Immature natural killer cell (primary cell): ENCODE measurements around the gene PDE6D. TPM values are rescaled to one million over a fixed set of nuclear protein-coding genes. Genes with fewer than 3 reads are reported as not detected.

Source experiments
- DNase-seq, 3 donors: peaks; one replicate each; pipeline ENCODE4 v3.0.0; 2022; ENCODE audit warnings: mixed read lengths in 1 of 3
- H3K27ac Mint-ChIP-seq, 6 donors: one replicate each; pipeline ENCODE4 v1.8.0; 2020; ENCODE audit warnings: mixed read lengths in 6 of 6, mild to moderate bottlenecking in 5 of 6, inconsistent platforms in 4 of 6, moderate library complexity in 3 of 6
- H3K27me3 Mint-ChIP-seq, 3 donors: one replicate each; pipeline ENCODE4 v1.8.0; 2020 to 2021; ENCODE audit warnings: low read depth in 3 of 3, mild to moderate bottlenecking in 3 of 3, mixed read lengths in 3 of 3, moderate library complexity in 3 of 3, inconsistent platforms in 1 of 3
- H3K36me3 Mint-ChIP-seq, 3 donors: one replicate each; pipeline ENCODE4 v1.8.0; 2020; ENCODE audit warnings: mixed read lengths in 3 of 3, inconsistent platforms in 2 of 3, mild to moderate bottlenecking in 2 of 3
- H3K4me1 Mint-ChIP-seq, 2 donors: one replicate each; pipeline ENCODE4 v1.8.0; 2020; ENCODE audit warnings: inconsistent platforms in 2 of 2, mild to moderate bottlenecking in 2 of 2, mixed read lengths in 2 of 2, moderate library complexity in 1 of 2
- H3K4me3 Mint-ChIP-seq, 5 donors: one replicate each; pipeline ENCODE4 v1.8.0; 2020; ENCODE audit warnings: mild to moderate bottlenecking in 5 of 5, mixed read lengths in 5 of 5, inconsistent platforms in 3 of 5, moderate library complexity in 3 of 5
- H3K9me3 Mint-ChIP-seq, 6 donors: one replicate each; pipeline ENCODE4 v1.8.0; 2020; ENCODE audit warnings: mild to moderate bottlenecking in 6 of 6, mixed read lengths in 6 of 6, inconsistent platforms in 4 of 6, moderate library complexity in 3 of 6
- polyA plus RNA-seq, 3 donors: library from polyadenylated mRNA; unstranded; fragments of 300-500 nt; fragmentation: Illumina TruSeq; gene quantifications; one replicate each; pipeline ENCODE4 v1.2.3, GENCODE V29; 2021

The PDE6D gene
- polyA plus RNA-seq, 3 donors from 2014 or later = 62.2 to 84.5 (median 72.6) TPM

DNA sequence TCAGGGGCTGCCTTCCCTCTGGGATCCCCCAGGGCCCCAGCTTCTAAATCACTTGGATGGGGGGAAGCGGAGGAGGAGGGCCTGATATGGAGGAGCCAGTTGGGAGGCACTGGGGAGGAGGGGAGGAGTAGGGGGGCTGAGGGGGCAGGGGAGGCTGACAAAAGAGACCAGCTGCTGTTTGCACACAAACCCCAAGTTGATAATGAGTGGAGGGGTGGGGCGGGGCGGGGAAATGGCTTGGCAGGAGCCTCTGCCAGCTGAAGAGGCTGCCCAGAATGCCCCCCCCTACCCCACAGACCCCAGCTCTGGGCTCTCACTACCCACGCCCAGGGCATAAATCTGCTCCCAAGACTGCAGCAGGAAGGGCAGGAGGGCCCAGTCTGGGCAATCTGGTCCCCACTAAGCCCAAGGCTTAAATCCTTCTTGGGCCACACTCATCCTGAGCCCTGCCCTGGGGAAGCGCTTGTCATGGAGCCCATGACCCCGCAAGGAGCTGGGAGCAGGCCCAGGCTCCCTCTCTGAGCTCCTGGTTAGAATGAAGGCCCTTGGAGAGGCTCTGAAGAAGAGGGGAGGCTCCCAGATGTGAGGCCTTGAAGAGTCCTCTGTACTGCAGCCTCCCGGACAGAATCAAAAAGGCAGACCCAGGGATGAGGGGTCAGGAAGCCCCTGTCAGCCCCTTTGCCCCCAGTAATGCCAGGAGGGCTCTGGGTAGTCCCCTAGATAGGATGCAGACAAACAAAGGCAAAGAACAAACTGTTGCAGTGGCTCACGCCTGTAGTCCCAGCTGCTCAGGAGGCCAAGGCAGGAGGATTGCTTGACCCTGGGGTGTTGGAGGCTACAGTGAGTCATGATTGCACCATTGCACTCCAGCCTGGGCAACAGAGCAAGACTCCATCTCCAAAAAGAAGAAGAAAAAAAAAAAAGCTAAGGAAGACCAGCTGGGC lies 97.5 kb downstream of the PDE6D start:
- H3K27ac Mint-ChIP-seq = no peak overlapping the region
- H3K36me3 Mint-ChIP-seq = peaks cover 0 to 4% (median 0%) of the 10 kb centered on the region in 3 donors
- DNase-seq = no peak
- H3K27me3 Mint-ChIP-seq = peaks cover 8 to 11% (median 8%) of the 10 kb centered on the region in 3 donors
- peaks cover 0 to 3% of the 10 kb centered on the region in 2 donors for H3K4me1 Mint-ChIP-seq
- no peaks in the 10 kb centered on the region for H3K9me3 Mint-ChIP-seq
- no peak overlapping the region for H3K4me3 Mint-ChIP-seq

DNA sequence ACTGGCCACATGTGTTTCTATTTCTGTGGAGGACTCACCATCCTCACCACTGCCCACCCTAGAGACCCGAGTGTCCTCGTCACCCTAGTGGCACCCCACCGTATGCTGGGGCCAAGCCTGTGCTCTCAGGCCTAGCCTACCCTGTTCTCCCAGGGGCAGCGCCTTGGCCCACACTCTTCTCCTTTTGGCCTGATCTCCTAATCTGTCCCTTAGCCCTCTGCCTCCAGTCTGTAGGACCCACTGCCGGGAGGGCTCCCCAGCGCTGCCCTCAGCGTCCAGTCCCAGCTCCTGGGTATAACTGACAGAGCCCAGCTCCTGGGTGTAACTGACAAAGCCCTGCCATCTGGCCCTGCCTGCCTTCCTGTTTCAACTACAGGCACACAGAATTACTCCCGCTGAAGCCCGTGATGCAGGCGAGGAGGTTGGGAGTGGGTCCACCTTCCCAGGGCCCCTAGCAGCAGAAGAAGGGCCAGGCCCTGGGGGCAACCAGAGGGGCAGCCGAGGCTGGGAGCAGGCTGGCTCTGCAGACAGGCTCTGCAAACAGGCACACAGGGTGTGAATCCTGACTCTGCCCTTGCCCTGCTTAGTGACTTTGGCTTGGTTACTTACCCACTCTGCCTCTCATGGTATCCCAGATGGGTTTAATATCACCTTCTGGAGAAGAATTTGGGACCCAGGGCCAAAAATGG lies 98.3 kb downstream of the PDE6D start:
- peaks cover 2 to 3% of the 10 kb centered on the region in 2 donors for H3K4me1 Mint-ChIP-seq
- peaks cover 8 to 11% (median 8%) of the 10 kb centered on the region in 3 donors for H3K27me3 Mint-ChIP-seq
- H3K36me3 Mint-ChIP-seq = peaks cover 0 to 4% (median 0%) of the 10 kb centered on the region in 3 donors
- H3K27ac Mint-ChIP-seq = peak overlapping the region in 1 of 6 donors; percentile 50
- peak overlapping the region in 3 of 5 donors; percentile 7 to 23 (median 14) for H3K4me3 Mint-ChIP-seq
- H3K9me3 Mint-ChIP-seq = no peaks in the 10 kb centered on the region
- DNase-seq = no peak

Other genes starting within 250 kb of the PDE6D start
- gene TEX44, start 188.4 kb downstream of the PDE6D start, polyA plus RNA-seq = not detected
- gene PTMA, start 72.8 kb downstream of the PDE6D start, polyA plus RNA-seq = 1,000 to 10,000 TPM in 2 of 3 donors, 100 to 1,000 TPM in 1; 953 to 2,361 (median 1,987) TPM
- gene COPS7B, start 5.2 kb upstream of the PDE6D start, polyA plus RNA-seq = 10 to 100 TPM; 23.2 to 29.0 (median 28.9) TPM
- gene NPPC, start 145.1 kb upstream of the PDE6D start, polyA plus RNA-seq = under 1 TPM in 1 of 3 donors, not detected in 2; 0.33 TPM
- gene DIS3L2, start 180.4 kb upstream of the PDE6D start, polyA plus RNA-seq = 10 to 100 TPM in 1 of 3 donors, 1 to 10 TPM in 2; 7.6 to 22.5 (median 8.1) TPM